GM21723 (cell line): ENCODE data around the gene TM4SF4.

Source experiments
- ATAC-seq: cut with Tn5 transposase; IDR thresholded peaks from one replicate; pipeline ENCODE4 v1.9.1; 2021; ENCODE audit warnings: mild to moderate bottlenecking, moderate library complexity; ENCODE audit not compliant: unreplicated experiment

Gene TM4SF4

GRCh38 chr3:149509526-149509925 lies 35.0 kb downstream of the TM4SF4 start:
- no peak for ATAC-seq

GRCh38 chr3:149510480-149510879 lies 36.0 kb downstream of the TM4SF4 start:
- no peak for ATAC-seq

DNA sequence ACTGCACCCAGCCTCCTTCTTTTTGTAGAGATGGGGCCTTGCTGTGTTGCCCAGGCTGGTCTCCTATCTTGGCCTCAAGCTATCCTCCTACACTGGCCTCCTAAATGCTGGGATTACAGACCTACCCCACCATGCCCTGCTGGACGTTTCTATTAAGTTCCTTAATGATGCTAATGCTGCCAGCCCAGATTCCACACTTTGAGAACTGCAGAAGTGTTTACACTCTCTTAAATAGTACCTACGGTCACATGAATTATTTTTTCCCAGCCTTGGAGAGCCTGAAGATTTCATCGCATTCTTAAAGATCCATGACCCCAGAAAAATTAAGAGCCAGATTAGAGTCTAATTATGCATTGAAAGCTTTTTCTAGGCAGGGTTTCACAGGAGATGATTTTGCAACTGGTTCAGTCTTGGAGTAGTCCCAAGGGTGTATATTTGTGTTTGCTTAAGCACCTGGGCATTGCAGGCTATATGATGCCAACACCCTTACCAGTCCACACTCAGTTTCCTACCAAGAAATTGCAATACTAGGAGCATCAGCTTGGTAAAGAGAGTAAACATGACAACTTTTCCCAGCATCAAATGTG lies 36.6 kb downstream of the TM4SF4 start:
- no peak for ATAC-seq

DNA sequence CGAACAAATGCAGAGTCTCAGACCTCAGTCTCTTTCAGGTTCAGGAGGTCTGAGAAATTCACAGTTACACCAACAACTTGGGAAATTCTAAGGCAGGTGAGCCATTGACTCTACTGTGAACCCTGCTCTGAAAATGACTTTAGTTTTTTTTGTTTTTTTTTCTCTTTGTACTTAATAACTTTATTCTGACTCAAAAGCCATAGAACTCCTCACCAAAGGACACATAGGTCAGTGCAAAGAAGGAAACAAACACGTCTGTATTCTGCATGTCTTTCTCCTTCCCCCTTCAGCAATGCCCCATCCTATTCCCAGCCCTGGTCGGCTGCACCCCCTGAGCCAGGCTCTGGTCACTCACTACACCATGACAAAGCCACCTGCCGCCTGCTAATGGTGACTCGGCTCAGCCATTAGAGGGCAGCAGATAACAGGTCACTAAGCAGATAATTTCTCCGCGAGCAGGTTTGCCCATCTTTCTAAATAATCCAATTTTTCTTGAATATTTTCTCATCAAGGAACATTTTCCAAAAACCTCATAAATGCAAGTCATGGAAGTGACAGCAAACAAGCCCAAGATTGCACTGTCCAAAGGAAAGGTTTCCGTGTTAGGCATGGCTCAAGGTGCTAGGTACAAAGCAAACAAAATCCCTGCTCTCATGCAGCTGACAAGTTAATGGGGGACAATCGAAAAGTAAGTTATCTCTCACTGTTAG lies 37.7 kb downstream of the TM4SF4 start:
- peak; percentile 82 for ATAC-seq

DNA sequence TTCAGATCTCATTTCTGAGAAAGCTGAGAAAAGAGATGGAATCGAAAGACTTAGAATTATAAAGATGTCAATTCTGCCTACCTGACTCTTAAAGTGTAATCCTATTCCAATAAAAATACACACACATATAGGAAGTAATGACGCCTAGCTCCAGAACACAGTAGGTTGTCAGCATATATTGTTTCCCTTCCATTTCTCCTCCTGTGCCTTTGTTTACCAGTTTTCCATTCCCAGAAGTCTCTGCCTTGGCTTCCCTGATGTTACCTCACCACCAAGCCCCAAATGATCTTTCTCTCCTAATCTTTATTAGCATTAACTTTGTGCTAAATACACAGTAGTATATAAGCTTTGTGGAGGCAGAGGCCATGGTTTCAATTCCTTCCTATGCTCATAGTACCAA lies 40.0 kb downstream of the TM4SF4 start:
- no peak for ATAC-seq

DNA sequence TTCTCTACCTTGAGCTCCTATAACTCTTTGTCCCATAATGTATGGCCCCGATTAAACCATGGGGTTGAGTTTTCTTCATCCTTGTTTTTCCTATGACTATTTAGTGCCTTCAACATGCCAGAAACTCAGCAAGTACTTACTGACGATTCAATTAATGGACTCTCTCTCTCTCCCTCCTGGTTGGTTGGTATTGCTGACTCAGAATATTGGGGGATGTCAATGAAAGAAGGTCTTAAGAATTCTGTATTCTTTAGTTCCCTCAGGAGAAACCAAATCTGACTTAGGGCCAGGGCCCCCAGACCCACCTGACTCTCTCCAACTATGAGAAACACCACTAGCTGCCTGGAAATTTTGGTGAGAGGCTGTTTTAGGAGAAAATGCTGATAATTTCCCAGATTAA lies 40.8 kb downstream of the TM4SF4 start:
- no peak for ATAC-seq

DNA sequence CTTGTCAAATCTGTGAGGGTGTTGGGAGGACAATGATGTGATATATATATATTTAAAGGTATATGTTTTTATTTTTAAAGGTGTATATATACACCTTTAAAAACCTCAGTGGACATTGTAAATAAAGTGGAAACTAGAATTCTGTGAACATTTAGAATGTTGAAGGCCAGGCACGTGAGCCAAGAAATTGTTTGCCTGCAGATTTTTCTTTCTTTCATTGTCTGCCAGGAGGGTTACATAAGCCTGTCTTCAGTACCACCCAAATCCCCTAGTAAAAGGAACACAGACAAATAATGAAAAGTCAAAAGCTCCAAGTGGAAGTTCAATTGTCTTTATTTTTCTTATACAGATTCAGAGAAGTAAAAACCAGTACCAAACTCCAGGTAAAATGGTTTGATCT lies 42.4 kb downstream of the TM4SF4 start:
- no peak for ATAC-seq

GRCh38 chr3:149519912-149520311 lies 45.4 kb downstream of the TM4SF4 start:
- ATAC-seq: no peak

DNA sequence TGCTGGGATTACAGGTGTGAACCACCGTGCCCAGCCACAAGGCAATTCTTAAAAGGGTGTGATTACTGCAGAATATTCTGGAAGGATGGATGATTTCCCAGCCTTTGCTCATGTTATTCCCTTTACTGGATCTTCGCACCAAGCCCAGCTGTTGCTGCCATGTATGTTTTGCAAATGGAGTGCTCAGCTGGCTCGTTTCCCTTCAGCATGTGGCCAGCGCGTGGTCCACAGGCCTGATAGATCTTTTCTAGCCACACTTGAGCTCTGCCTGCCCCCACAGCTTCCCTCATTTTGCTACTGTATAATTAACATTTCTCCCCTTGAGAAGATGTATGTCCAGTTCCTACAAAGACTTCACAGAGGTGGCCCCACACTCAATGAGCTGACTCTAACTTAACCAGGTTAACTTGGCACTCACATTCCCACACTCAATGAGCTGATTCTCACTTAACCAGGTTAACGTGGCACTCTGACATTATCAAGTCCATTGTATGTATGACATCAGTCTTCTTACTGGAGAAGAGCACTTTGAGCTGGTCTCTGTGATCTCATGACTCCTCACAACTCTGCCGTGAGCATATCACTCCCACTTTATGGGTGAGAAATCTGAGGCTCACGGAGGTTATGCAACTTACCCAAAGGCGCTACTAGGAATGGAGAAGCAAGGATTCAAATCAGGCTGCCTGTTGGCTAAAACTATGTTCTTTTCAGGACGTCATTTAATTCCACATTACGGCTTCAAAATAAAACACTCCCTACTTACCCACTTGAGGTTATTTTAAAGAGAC lies 49.2 kb downstream of the TM4SF4 start:
- ATAC-seq: no peak

- no peak for ATAC-seq
Measured at GRCh38 chr3:149527531-149528339, 53.2 kb downstream of the TM4SF4 start.

DNA sequence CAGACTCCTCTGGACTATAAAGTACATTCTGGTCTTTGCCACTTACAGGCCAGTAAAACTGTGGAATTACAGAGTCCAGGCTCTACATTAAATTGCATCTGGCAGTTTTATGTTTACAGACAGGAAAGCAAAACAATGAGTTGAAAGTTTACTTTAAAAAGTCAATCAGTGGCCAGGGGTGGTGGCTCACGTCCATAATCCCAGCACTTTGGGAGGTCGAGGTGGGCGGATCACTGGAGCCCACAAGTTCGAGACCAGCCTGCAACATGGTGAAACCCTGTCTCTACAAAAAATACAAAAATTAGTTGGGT lies 53.8 kb downstream of the TM4SF4 start:
- no peak for ATAC-seq

DNA sequence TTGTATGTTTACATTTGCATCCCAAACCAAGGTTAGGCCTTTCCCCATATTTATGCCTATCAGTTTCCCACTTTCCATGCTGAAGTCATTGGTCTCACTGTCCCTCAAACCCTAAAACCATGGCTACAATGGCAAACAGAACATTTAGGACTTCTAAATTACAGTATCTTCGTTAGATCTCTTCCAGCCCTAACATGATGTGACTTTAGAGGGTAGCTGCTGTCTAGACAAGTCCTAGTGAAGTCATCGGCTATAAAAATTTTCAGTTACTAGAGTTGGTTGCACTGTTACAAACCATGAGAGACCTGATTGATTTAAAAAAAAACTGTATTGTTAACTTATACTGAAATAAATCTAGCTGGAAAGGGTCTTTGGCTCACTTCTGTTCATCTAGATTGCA lies 54.6 kb downstream of the TM4SF4 start:
- no peak for ATAC-seq

DNA sequence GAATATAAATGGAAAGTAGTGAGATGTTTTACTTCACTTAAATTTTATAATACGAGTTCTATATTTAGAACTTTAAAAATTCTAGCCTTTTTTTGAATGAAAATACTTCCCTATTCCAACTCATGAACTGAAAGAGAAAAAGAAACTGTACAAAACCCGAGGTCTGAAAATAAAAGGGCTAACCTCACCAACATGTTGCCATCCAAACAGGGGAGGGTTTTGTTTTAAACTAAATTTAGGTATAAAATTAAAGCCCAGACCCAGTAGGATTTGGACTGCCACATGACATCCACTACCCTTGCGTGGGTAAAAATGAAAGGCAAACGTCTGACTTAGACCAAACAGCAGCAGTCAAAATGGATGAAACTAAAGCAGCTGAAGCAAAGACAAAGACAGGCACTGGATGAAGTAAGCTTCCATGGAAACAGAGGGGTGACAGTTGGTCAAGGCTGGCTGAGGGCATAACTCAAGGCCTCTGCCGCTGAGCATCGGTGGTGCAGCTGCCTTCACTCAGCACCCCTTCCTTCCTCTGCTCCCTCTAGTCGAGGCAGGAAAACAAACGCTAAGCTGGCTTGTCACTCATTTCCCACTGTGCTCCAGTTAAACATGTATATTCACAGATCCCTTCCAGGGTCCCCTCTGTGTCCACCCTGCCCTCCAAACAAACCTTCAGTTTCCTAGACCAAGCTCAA lies 58.1 kb downstream of the TM4SF4 start:
- ATAC-seq: peak; percentile 59

DNA sequence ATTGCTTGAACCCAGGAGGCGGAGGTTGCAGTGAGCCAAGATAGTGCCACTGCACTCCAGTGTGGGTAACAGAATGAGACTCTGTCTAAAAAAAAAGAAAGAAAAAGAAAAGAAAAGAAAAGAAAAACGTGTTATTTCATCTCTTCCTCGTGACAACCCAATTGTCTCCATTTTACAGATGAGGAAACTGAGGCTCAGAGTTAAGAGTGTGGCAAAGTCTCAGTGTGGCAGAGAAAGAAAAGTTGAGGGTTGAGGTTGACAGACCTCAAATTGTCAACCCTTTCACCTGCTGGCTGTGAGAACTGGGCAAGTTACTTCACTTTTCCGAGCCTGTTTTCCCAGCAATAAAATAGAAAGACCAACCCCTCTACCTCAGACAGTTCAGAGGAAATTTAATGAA lies 59.6 kb downstream of the TM4SF4 start:
- ATAC-seq: no peak

DNA sequence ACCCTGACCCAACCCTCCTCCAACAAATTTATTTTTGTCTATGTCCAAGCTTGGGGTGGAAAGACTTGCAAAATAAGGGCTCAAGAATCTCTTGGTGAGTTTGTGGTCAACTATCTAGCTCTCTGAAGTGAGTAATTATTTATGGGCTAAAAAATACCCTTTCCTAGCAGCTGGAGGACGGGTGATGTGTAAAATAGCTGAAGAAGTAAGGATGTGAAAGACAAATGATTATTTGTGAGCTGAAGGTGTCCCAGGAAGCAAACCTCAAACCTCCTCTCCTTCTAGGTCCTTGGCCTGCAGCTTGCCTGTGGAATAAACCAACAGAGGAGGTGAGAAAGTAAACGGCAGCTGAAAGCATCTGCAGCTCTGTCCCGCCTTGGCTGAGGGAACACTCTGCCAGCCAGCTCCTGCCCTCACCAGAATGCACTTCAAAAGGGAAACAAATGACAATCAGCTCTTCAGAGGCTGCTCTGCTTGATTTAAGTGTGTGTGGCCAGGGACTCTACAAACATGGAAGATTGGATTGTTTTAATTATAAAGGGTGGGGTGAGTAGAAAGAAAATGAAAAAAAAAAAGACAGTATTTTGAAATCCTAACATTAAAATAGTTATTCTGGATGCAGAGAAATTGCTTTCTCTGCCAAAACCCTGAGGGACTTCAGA lies 60.3 kb downstream of the TM4SF4 start:
- ATAC-seq: no peak

DNA sequence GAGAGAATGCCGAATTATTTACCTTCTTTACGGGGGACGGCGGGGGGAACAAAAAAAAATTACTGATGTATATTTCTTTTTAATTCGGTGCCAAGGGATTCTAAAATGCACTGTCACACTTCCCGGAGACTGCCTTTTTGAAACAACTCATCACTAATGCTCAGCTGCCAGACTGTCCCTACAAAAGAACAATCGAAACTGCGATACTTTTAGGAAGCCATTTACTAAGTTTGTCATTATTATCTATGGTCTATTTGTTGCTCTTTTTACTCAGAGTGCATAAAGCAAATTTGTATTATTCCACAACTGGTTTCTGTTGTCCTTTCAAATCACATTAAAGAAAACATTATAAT lies 60.8 kb downstream of the TM4SF4 start:
- ATAC-seq: no peak

DNA sequence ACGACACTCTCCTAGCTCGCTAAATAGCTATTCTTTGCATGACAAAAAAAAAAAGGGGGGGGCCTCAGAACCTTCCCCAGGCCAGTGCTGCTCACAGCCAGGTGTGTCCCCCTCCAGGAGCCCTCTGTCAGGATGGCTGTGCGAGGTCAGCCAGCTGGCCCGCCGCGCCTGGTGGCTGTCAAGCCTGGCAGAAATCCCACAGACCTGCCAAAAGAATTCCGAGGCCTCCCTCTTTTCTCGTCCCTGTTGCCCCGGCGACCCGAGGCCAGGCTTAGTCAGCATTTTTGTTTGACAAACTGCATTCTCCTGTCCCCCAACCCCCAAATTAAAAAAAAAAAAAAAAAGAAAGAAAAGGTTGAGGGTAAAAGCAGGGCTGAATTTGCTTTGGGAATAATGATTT lies 61.9 kb downstream of the TM4SF4 start:
- no peak for ATAC-seq

- ATAC-seq: no peak
Measured at GRCh38 chr3:149538371-149538770, 63.9 kb downstream of the TM4SF4 start.

- ATAC-seq: no peak
Measured at GRCh38 chr3:149541091-149541491, 66.6 kb downstream of the TM4SF4 start.
